Stimulated activated naive B cell treated with anti-CD40 and anti-IgM and Interleukin-4, amounts not matched to agents 10 μg/mL and 1 μg/mL and 100 μg/mL, for 72 hours (primary cell): Measurements from ENCODE around the gene GLT8D2.

Experiments used
- ATAC-seq, 2 donors: fragments of 150-1000 bp; cut with Tn5 transposase; replicated peaks; 2 replicates each; pipeline ENCODE4 v1.10.0; 2021; ENCODE audit warnings: moderate library complexity in 1 of 2
- DNase-seq: peaks from one replicate; pipeline ENCODE4 v3.0.0; 2021
- H3K27ac Mint-ChIP-seq: one replicate; pipeline ENCODE4 v1.8.0; 2022; ENCODE audit warnings: mild to moderate bottlenecking, mixed read lengths
- H3K27me3 Mint-ChIP-seq, 2 donors: one replicate each; pipeline ENCODE4 v1.8.0; 2022; ENCODE audit warnings: mixed read lengths in 2 of 2
- H3K36me3 Mint-ChIP-seq, 2 donors: one replicate each; pipeline ENCODE4 v1.8.0; 2022; ENCODE audit warnings: mixed read lengths in 2 of 2, mild to moderate bottlenecking in 1 of 2
- H3K4me1 Mint-ChIP-seq, 2 donors: one replicate each; pipeline ENCODE4 v1.8.0; 2022; ENCODE audit warnings: mixed read lengths in 2 of 2, mild to moderate bottlenecking in 1 of 2
- H3K4me3 Mint-ChIP-seq, 2 donors: one replicate each; pipeline ENCODE4 v1.8.0; 2022; ENCODE audit warnings: mild to moderate bottlenecking in 2 of 2, mixed read lengths in 2 of 2, moderate library complexity in 1 of 2
- H3K9me3 Mint-ChIP-seq, 2 donors: one replicate each; pipeline ENCODE4 v1.8.0; 2022; ENCODE audit warnings: mixed read lengths in 2 of 2, mild to moderate bottlenecking in 1 of 2

The GLT8D2 gene

DNA sequence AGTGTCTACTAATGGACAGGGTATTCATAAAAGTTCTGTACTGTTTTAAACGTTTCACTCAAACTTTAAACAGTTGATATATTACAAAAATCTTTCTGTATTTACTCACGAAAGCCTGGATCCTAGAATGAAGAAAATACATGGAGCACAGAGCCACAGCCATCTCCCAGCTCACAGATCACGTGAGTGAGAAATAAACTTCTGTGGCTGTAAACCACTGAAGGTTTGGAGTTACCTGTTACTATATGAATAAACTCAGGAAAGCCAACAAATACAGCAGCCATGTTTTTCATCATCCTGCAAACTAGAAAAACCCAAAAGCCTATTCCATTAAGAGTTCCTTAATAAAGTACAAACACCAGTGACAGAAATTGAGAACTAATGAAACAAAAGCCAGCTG is 85.2 kb downstream of the GLT8D2 start:
- peak overlapping the region; percentile 93 to 98 for H3K4me3 Mint-ChIP-seq
- H3K27me3 Mint-ChIP-seq = no peaks in the 10 kb centered on the region
- peak overlapping the region; percentile 99 for H3K27ac Mint-ChIP-seq
- DNase-seq = no peak
- H3K9me3 Mint-ChIP-seq = no peaks in the 10 kb centered on the region
- ATAC-seq = no peak
- peaks cover 9 to 29% of the 10 kb centered on the region in 2 donors for H3K36me3 Mint-ChIP-seq
- peaks cover 23 to 41% of the 10 kb centered on the region in 2 donors for H3K4me1 Mint-ChIP-seq

DNA sequence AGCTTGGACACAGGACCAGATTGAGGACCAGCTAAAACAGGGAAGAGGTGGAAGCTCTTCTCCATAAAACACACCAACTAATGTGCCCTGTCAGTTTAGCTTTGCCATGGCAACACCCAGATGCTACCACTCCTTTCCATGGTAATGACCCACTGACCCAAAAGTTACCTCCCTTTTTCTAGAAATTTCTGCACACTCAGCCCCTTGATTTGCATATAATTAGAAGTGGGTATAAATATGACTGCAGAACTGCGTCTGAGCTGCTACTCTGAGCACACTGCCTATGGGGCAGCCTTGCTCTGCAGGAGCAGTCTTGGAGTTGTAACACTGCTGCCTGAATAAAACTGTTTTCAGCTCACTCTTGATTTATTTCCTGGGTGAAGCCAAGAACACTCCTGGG is 87.5 kb downstream of the GLT8D2 start:
- Mint-ChIP-seq H3K4me3 (no peak overlapping the region), H3K36me3 (peaks cover 7 to 15% of the 10 kb centered on the region in 2 donors), H3K9me3 (no peaks in the 10 kb centered on the region), H3K27me3 (no peaks in the 10 kb centered on the region), H3K27ac (no peak overlapping the region), H3K4me1 (peaks cover 14 to 28% of the 10 kb centered on the region in 2 donors)
- DNase-seq = no peak
- no peak for ATAC-seq

DNA sequence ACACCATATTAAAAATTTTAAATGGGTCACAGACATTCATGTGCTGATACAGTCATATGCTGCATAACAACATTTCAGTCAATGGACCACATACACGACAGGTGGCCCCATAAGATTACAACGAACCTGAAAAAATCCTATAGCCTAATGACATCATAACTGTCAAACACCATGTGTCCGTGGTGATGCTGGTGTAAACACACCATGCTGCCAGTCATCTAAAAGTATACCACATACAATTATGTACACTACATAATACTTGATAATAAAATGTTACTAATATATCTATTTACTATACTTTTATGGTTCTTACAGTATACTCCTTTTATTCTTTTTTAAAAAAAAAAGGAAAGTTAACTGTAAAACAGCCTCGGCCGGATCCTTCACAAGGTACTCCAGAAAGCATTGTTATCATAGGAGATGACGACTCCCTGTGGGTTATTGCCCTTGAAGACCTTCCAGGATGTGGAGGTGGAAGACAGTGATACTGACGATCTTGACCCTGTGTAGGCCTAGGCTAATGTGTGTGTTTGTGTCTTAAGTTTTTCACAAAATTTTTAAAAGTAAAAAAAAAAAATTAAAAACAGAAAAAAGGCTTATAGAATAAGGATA is 89.3 kb downstream of the GLT8D2 start:
- Mint-ChIP-seq H3K4me1 (peaks cover 16 to 21% of the 10 kb centered on the region in 2 donors), H3K36me3 (peaks cover 5 to 13% of the 10 kb centered on the region in 2 donors), H3K4me3 (no peak overlapping the region), H3K9me3 (no peaks in the 10 kb centered on the region), H3K27me3 (no peaks in the 10 kb centered on the region), H3K27ac (no peak overlapping the region)
- ATAC-seq = no peak
- no peak for DNase-seq

DNA sequence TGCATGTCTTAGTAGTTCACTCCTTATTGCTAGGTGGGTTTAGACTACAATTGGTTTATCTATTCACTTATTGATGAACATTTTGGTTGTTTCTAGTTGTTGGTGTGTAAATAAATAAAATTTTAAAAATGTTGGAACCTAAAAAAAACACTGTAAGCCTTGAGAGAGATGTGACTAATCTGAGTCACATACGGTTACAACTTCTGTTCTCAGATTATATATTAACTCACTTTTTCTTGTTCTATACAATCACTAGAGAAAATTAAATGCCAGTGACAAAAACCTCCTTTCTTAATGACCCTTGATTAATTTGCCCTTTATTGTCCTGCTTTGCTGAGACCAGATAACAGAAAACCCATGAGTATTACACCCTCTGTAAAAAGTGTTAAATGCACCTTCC is 91.4 kb downstream of the GLT8D2 start:
- ATAC-seq = no peak
- no peaks in the 10 kb centered on the region for H3K9me3 Mint-ChIP-seq
- H3K27ac Mint-ChIP-seq = no peak overlapping the region
- no peak for DNase-seq
- no peak overlapping the region for H3K4me3 Mint-ChIP-seq
- H3K36me3 Mint-ChIP-seq = peaks cover 7 to 13% of the 10 kb centered on the region in 2 donors
- peaks cover 20 to 25% of the 10 kb centered on the region in 2 donors for H3K4me1 Mint-ChIP-seq
- no peaks in the 10 kb centered on the region for H3K27me3 Mint-ChIP-seq

DNA sequence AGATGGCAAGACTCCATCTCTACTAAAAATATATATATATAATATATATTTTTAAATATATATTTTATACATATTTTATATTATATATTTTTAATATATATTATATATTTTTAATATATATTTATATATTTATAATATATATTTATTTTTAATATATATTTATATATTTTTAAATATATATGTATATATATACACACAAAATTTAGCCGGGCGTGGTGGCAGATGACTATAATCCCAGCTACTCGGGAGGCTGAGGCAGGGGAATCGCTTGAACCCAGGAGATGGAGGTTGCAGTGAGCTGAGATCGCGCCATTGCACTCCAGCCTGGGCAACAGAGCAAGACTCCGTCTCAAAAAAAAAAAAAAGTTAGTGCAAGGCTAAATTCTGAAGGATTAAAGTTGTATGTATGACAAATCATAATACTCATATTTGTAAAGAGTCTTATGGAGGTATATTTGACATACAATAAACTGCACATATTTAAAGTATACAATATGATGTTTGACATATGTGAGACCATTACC is 92.1 kb downstream of the GLT8D2 start:
- H3K27me3 Mint-ChIP-seq = no peaks in the 10 kb centered on the region
- no peaks in the 10 kb centered on the region for H3K9me3 Mint-ChIP-seq
- DNase-seq (no peak), ATAC-seq (no peak)
- H3K4me3 Mint-ChIP-seq = peak overlapping the region; percentile 95 to 98
- H3K27ac Mint-ChIP-seq = peak overlapping the region; percentile 98
- H3K36me3 Mint-ChIP-seq = peaks cover 11 to 14% of the 10 kb centered on the region in 2 donors
- peaks cover 21 to 27% of the 10 kb centered on the region in 2 donors for H3K4me1 Mint-ChIP-seq

DNA sequence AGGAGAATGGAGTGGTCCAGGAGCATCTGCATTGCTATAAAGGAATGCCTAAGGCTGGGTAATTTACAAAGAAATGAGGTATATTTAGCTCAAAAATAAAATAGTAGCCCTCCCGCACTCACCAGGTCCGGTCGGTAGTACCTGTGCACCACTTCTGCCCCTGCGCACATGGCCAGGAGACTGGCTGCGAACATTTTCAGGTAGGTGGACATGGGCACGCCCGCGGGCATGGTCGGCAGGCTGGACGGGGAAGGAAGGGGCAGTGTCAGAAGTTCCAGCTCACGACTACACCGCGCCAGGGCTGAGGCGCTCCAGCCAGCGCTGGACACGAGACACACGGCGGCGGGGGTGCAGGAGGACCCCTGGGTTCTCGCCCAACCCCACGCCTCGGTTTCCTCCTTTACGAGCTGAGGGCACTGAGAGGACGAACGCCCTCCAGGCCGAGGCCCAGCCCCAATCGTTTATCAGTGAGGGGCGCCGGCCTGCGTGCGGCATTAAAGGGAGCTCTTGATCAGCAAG is 93.4 kb downstream of the GLT8D2 start:
- ATAC-seq (no peak), DNase-seq (no peak)
- Mint-ChIP-seq H3K4me1 (peaks cover 25 to 39% of the 10 kb centered on the region in 2 donors), H3K9me3 (no peaks in the 10 kb centered on the region), H3K4me3 (peak overlapping the region; percentile 95 to 98), H3K27me3 (no peaks in the 10 kb centered on the region), H3K36me3 (peaks cover 14 to 17% of the 10 kb centered on the region in 2 donors), H3K27ac (peak overlapping the region; percentile 98)

DNA sequence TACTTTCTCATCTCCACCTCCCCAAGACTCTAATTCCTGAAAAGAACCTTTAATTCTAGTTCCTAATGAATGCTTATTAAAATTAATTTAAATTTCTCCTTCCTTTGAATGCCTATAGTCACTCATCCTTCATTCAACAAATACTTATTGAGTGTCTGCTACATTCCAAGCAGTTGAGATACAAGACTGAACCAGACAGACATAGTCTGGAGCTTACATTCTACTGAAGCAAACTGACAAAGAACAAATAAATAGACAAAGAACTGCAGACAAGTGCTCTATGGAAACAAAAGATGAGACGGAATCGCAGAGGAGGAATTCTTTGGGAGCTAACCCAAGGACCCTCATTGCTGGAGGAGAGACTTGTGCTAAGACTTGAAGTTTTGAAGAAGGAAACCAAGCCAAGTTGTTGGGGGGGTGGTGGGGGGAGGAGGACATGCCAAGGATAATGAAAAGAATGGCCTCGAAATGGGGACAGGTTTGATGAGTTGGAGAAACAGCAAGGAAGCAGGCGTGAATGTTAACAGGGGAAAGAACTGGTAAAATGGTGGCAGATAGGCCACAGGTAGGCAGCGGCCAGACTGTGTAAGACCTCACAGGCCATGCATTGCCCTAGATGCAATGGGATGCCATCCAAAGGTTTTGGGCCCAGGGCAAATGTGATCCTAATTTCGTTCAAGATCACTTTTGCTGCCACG is 94.0 kb downstream of the GLT8D2 start:
- no peaks in the 10 kb centered on the region for H3K9me3 Mint-ChIP-seq

DNA sequence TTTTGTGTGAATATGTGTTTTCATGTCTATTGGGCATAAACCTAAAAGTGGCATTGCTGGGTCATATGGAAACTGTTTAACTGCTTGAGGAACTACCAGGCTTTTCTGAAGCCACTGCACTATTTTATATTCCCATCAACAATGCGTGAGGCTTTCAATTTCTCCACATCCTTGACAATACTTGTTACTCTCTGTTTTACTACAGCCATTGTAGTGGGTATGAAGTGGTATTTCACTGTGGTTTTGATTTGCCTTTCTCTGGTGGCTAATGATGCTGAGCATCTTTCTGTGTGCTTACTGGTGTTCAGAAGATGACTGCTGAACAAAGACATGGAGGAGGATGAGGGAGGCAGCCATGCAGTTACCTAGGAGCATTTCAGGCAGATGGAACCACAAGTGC is 97.5 kb downstream of the GLT8D2 start:
- Mint-ChIP-seq H3K27me3 (no peaks in the 10 kb centered on the region), H3K27ac (peak overlapping the region; percentile 32), H3K4me1 (peaks cover 22 to 45% of the 10 kb centered on the region in 2 donors), H3K9me3 (no peaks in the 10 kb centered on the region), H3K36me3 (peaks cover 26 to 36% of the 10 kb centered on the region in 2 donors), H3K4me3 (no peak overlapping the region)
- no peak for DNase-seq
- no peak for ATAC-seq

More for the DNA sequence above, 94.0 kb downstream of the GLT8D2 start:
- Mint-ChIP-seq H3K27me3 (no peaks in the 10 kb centered on the region), H3K27ac (peak overlapping the region; percentile 98), H3K4me1 (peaks cover 25 to 39% of the 10 kb centered on the region in 2 donors), H3K36me3 (peaks cover 14 to 17% of the 10 kb centered on the region in 2 donors), H3K4me3 (peak overlapping the region; percentile 95 to 98)
- peak in 1 of 2 donors; percentile 2 for ATAC-seq
- no peak for DNase-seq

DNA sequence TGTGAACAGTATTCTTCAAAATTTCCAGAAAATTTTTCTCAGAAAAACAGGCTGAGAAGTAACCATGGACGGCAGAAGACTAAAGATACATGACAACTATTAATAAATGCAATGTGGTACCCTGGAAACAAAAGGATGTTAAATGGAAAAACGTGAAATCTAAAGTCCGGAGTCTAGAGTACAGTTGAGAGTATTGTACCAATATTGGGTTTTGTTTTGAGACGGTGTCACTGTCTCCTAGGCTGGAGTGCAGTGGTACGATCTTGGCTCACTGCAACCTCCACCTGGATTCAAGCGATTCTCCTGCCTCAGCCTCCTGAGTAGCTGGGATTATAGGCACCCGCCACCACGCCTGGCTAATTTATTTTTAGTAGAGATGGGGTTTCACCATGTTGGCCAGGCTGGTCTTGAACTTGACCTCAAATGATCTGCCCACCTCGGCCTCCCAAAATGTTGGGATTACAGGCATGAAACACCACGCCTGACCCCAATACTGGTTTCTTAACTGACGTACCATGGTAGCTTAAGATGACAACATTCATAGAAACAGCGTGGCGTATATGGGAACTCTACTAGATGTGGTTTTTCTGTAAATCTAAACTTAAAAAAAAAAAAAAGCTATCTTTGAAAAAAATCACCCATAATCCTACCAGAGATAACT is 101.1 kb downstream of the GLT8D2 start:
- no peak overlapping the region for H3K4me3 Mint-ChIP-seq
- DNase-seq (no peak), ATAC-seq (no peak)
- H3K36me3 Mint-ChIP-seq = peaks cover 32 to 49% of the 10 kb centered on the region in 2 donors
- H3K4me1 Mint-ChIP-seq = peaks cover 12 to 45% of the 10 kb centered on the region in 2 donors
- H3K27ac Mint-ChIP-seq = peak overlapping the region; percentile 14
- no peaks in the 10 kb centered on the region for H3K9me3 Mint-ChIP-seq
- no peaks in the 10 kb centered on the region for H3K27me3 Mint-ChIP-seq

DNA sequence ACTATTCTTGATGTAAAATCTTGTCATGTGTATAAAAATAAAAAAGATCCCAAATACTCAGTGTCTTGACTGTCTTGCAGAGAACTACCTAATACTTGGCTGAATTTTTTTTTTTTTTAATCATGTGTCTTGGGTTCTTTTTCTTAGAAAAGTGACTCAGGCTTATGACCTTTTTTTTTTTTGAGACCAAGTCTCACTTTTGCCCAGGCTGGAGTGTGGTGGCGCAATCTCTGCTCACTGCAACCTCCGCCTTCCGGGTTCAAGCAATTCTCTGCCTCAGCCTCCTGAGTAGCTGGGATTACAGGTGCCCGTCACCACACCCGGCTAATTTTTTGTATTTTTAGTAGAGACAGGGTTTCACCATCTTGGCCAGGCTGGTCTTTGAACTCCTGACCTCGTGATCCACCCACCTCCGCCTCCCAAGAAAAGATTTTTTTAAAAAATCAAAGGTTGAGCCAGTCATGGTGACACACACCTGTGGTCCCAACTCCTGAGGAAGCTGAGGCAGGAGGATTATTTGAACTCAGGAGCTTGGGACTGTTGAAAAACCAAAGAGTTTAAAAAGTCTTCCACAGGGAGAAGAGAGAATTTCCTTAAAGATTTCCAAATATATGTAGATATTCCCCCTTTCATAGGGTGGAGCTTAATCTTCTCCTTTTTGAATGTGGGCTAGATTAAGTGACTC is 102.0 kb downstream of the GLT8D2 start:
- peaks cover 32 to 54% of the 10 kb centered on the region in 2 donors for H3K36me3 Mint-ChIP-seq
- DNase-seq (no peak), ATAC-seq (peak; percentile 28 to 50)
- no peaks in the 10 kb centered on the region for H3K9me3 Mint-ChIP-seq
- H3K27me3 Mint-ChIP-seq = no peaks in the 10 kb centered on the region
- H3K4me1 Mint-ChIP-seq = peaks cover 12 to 44% of the 10 kb centered on the region in 2 donors
- H3K4me3 Mint-ChIP-seq = no peak overlapping the region
- H3K27ac Mint-ChIP-seq = peak overlapping the region; percentile 67

DNA sequence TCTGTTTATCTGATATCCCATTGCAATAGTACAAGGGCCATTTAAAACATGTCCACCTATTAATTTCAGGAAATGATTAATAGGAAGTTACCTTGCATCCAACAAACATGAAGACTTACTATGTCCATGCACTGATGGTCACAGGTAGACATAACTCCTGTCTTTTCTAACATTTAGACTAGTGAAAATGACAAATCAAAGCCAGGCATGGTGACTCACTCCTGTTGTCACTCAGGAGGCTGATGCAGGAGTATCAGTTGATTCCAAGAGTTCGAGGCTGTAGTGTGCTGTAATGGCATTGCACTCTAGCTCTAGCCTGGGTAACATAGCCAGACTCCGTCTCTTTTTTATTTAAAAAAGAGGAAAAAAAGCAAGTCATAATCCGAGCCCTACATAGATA is 105.0 kb downstream of the GLT8D2 start:
- Mint-ChIP-seq H3K27me3 (no peaks in the 10 kb centered on the region), H3K9me3 (no peaks in the 10 kb centered on the region), H3K27ac (peak overlapping the region; percentile 20), H3K4me1 (peaks cover 9 to 41% of the 10 kb centered on the region in 2 donors), H3K4me3 (no peak overlapping the region), H3K36me3 (peaks cover 45 to 62% of the 10 kb centered on the region in 2 donors)
- DNase-seq = no peak
- no peak for ATAC-seq
